C4-2B (cell line): ENCODE measurements around the gene SOD1.

Source experiments
- H3K27ac ChIP-seq: fragments of 450-650 bp; 2 replicates; pipeline ENCODE4 v1.5.1; 2017
- ZFX ChIP-seq: fragments of 450-650 bp; IDR thresholded peaks from 2 replicates; pipeline ENCODE4 v1.6.1; 2017
- TF ChIP-seq, protein P1 (sequence below): fragments of 450-650 bp; conservative IDR thresholded peaks from 2 replicates; pipeline ENCODE4 v1.5.1; 2017; ENCODE audit warnings: mild to moderate bottlenecking

The SOD1 gene

DNA sequence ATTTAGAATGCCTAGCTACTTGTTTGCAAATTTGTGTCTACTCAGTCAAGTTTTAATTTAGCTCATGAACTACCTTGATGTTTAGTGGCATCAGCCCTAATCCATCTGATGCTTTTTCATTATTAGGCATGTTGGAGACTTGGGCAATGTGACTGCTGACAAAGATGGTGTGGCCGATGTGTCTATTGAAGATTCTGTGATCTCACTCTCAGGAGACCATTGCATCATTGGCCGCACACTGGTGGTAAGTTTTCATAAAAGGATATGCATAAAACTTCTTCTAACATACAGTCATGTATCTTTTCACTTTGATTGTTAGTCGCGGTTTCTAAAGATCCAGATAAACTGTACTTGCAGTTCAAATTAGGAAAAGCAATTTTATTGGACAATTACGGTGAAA is 7.6 kb downstream of the SOD1 start:
- H3K27ac ChIP-seq, result no peak overlapping the region
- no peak for TF ChIP-seq ZFX
- TF ChIP-seq, protein P1, sequence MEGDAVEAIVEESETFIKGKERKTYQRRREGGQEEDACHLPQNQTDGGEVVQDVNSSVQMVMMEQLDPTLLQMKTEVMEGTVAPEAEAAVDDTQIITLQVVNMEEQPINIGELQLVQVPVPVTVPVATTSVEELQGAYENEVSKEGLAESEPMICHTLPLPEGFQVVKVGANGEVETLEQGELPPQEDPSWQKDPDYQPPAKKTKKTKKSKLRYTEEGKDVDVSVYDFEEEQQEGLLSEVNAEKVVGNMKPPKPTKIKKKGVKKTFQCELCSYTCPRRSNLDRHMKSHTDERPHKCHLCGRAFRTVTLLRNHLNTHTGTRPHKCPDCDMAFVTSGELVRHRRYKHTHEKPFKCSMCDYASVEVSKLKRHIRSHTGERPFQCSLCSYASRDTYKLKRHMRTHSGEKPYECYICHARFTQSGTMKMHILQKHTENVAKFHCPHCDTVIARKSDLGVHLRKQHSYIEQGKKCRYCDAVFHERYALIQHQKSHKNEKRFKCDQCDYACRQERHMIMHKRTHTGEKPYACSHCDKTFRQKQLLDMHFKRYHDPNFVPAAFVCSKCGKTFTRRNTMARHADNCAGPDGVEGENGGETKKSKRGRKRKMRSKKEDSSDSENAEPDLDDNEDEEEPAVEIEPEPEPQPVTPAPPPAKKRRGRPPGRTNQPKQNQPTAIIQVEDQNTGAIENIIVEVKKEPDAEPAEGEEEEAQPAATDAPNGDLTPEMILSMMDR, result no peak

DNA sequence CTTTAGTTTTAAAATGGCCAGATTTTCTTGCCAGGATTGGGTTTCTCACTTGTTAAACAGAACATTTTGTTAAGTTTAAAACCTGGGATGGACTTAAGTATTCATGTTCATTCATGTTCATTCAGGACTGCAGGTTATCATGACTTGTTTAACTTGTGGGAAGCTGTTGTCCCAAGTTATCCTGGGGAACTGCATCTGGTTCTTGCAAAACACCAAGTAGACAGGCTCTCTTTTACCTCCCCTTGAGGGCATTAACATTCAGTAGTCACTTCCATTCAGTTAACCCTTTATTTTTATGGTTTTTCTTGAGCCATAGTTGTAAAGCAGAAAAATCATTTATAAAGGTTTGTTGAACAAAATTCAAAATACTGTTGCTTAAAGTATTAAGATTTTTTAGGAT is 8.1 kb downstream of the SOD1 start:
- TF ChIP-seq ZFX, result no peak
- TF ChIP-seq, protein P1, result no peak
- no peak overlapping the region for H3K27ac ChIP-seq

DNA sequence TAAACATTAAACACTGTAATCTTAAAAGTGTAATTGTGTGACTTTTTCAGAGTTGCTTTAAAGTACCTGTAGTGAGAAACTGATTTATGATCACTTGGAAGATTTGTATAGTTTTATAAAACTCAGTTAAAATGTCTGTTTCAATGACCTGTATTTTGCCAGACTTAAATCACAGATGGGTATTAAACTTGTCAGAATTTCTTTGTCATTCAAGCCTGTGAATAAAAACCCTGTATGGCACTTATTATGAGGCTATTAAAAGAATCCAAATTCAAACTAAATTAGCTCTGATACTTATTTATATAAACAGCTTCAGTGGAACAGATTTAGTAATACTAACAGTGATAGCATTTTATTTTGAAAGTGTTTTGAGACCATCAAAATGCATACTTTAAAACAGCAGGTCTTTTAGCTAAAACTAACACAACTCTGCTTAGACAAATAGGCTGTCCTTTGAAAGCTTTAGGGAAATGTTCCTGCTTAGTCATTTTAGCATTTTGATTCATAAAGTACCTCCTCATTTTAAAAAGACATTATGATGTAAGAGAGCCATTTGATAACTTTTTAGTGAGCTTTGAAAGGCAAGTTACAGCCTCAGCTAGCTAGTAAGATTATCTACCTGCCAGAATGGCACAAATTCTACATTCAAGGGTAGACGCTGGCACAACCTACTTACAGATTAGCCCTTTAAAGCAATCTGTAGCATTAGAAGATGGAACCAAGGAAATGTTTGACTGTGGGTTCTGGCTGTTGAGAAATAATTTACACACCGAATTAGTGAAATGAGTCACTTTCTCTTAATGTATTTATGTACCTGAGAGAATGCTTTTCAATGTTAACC is 9.4 kb downstream of the SOD1 start:
- H3K27ac ChIP-seq, result no peak overlapping the region
- TF ChIP-seq, protein P1, result no peak
- TF ChIP-seq ZFX, result no peak

DNA sequence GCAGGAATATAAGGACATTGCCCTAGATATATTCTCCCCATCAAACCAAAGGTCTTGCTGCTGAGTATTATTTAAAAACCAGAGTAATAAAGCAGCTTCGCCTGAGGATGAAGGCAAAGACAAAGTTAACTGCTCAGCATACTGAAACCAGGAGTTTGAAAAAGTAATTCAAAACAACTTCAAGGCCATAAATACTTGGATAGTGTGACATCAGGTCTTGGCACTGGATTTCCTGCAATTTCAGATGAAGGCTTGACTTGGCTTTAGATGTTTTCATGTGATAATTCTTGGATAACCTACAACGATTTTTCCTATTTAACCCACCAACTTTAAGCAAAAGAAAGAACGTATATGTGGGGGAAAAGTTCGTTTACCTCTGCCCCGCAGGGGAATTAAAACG is 10.6 kb downstream of the SOD1 start:
- no peak for TF ChIP-seq ZFX
- TF ChIP-seq, protein P1, result no peak
- H3K27ac ChIP-seq, result no peak overlapping the region

DNA sequence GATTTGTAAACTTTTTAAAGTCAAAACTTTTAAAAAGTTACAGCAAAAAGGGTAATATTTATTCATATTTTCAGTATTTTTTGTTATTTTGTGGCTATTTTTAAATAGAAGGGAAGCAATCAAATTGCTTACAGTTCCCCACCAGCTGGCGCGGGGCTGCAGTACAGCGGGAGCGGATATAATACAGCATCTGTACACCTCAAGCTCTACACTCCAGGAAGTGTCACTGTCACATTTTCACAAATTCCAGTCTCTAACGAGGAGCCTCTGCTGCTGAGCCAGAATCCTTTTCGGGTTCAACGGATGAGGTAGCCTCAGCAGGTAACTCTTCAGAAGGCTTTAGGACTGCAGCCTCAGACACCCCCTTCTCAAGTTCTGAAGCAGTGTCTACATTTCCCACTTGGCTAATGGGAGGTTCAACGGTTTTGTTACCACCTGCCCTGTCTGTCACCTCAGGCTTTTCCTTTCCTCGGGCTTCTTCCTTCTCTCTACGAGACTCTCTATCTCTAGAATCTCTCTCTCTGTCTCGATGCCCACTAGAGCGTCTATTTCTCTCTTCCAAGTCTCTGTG is 11.7 kb downstream of the SOD1 start:
- TF ChIP-seq, protein P1, result no peak
- TF ChIP-seq ZFX, result no peak
- H3K27ac ChIP-seq, result no peak overlapping the region

DNA sequence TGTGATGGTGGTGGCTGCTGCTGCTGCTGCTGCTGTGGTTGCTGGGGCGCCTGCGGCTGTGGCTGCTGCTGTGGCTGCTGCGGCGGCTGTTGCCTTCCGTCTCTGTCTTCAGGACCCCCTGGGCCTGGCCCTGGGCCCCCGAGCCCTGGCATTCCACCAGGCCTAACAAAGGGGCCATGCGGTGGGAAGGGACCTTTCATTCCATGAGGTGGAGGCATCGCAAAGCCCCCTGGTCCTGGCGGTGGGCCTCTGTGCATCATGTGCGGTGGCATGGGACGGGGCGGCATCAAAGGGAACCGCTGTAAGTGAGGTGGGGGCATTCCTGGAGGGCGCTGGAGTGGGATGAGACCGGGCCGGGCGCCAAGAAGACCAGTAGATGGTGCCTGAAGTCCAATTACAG is 12.4 kb downstream of the SOD1 start:
- TF ChIP-seq ZFX, result no peak
- TF ChIP-seq, protein P1, result no peak
- no peak overlapping the region for H3K27ac ChIP-seq

DNA sequence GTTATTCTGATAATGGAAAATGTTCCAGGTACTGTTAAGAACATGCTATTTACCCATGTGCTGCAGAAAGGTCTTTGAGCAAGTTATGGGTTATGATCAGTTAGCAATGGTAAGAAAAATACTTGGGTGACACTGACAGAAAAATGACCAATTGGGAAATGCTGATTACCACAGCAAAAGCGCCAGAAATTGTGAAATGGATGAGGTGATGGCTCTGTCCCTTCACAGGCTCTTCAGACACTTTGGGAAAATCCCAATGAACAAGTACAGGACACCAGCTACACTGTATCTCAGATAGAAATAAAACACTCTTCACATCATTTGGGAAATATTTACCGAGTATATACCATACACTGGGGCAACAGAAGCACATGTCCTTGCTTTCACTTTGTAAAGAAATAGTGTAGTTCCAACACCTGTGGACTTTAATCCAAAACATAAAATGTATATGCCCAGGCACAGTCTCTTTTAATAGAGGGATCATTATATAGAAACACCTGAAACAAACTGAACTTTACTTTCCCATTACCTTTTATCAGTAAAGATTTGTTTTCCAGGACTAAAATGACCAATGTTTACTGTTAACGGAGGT is 13.9 kb downstream of the SOD1 start:
- TF ChIP-seq, protein P1, result no peak
- TF ChIP-seq ZFX, result no peak
- no peak overlapping the region for H3K27ac ChIP-seq
